NT2/D1 (cell line): ENCODE results near the gene ZNF138.

Experiments used
- DNase-seq: peaks from one replicate; pipeline ENCODE4 v3.0.0-alpha.2; 2011; ENCODE audit warnings: low read depth, low spot score
- H3K27me3 ChIP-seq: 2 replicates; pipeline ENCODE4 v1.6.0; 2011; ENCODE audit warnings: mild to moderate bottlenecking; ENCODE audit not compliant: insufficient read length, insufficient read depth
- H3K36me3 ChIP-seq: 2 replicates; pipeline ENCODE4 v1.6.1; 2011; ENCODE audit warnings: mild to moderate bottlenecking, low read length, mixed read lengths; ENCODE audit not compliant: insufficient read depth, insufficient read length
- H3K4me1 ChIP-seq: 2 replicates; pipeline ENCODE4 v1.5.1; 2011; ENCODE audit not compliant: insufficient read depth, insufficient read length
- H3K4me3 ChIP-seq: 2 replicates; pipeline ENCODE4 v1.5.1; 2011; ENCODE audit warnings: low read depth; ENCODE audit not compliant: insufficient read length
- H3K9ac ChIP-seq: 2 replicates; pipeline ENCODE4 v1.6.0; 2011; ENCODE audit warnings: low read depth; ENCODE audit not compliant: insufficient read length
- H3K9me3 ChIP-seq: 2 replicates; pipeline ENCODE4 v1.5.1; 2011; ENCODE audit warnings: mild to moderate bottlenecking, low read length; ENCODE audit not compliant: insufficient read depth
- SUZ12 ChIP-seq: IDR thresholded peaks from 2 replicates; pipeline ENCODE4 v1.6.1; 2011; ENCODE audit not compliant: insufficient read length, insufficient read depth; ENCODE audit errors: extremely low read depth
- YY1 ChIP-seq: IDR thresholded peaks from 2 replicates; pipeline ENCODE4 v1.6.1; 2011; ENCODE audit not compliant: insufficient read length, insufficient read depth
- ZNF274 ChIP-seq: IDR thresholded peaks from 2 replicates; pipeline ENCODE4 v1.6.1; 2011; ENCODE audit warnings: mild to moderate bottlenecking, low read depth, low read length

Gene ZNF138

GRCh38 chr7:64863969-64864368 is 69.7 kb downstream of the ZNF138 start:
- no peaks in the 10 kb centered on the region for H3K9me3 ChIP-seq

DNA sequence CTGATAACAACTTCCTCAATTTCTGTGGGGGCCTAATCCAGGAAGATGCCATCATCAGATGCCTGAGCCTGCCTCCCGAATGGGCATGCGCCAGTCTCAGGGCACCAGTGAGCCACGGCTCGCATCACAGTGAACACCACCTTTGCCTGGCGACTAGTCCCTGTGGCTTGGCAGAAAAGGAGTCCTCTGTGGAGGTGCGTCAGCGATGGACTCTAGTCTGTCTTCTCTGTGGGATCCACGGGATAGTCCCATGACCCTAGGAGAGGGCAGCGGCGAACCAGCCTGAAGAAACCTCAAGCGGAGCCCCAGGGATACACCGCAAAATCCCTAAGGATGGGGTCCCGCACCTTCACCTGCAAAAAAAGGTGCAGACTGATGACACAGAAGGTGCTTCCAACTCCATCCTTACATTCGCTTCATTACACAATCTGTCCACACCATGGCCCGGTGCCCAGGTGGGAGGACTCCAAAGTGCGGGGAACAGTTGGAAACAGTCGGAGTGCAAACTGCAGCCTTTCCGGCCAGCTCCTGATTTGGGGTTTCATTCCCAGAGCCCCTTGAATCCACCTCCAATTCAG is 73.7 kb downstream of the ZNF138 start:
- no peak overlapping the region for H3K4me3 ChIP-seq
- no peaks in the 10 kb centered on the region for H3K4me1 ChIP-seq
- H3K27me3 ChIP-seq: no peaks in the 10 kb centered on the region
- no peaks in the 10 kb centered on the region for H3K36me3 ChIP-seq
- no peak overlapping the region for H3K9ac ChIP-seq
- H3K9me3 ChIP-seq: peaks cover 6% of the 10 kb centered on the region; the same call in 1 of the 2 replicates
- no peak for TF ChIP-seq YY1
- TF ChIP-seq ZNF274: no peak
- no peak for TF ChIP-seq SUZ12
- no peak for DNase-seq

More at GRCh38 chr7:64863969-64864368, 69.7 kb downstream of the ZNF138 start:
- Histone ChIP-seq H3K27me3 (no peaks in the 10 kb centered on the region), H3K4me1 (no peaks in the 10 kb centered on the region), H3K36me3 (no peaks in the 10 kb centered on the region), H3K4me3 (no peak overlapping the region), H3K9ac (no peak overlapping the region)
- no peak for DNase-seq
- TF ChIP-seq YY1 (no peak), ZNF274 (no peak), SUZ12 (no peak)

- Histone ChIP-seq H3K4me3 (no peak overlapping the region), H3K36me3 (no peaks in the 10 kb centered on the region), H3K4me1 (no peaks in the 10 kb centered on the region), H3K9me3 (peaks cover 6% of the 10 kb centered on the region; the same call in 1 of the 2 replicates), H3K9ac (no peak overlapping the region), H3K27me3 (no peaks in the 10 kb centered on the region)
- no peak for DNase-seq
- no peak for TF ChIP-seq YY1
Measured at GRCh38 chr7:64868499-64868898, 74.3 kb downstream of the ZNF138 start.

DNA sequence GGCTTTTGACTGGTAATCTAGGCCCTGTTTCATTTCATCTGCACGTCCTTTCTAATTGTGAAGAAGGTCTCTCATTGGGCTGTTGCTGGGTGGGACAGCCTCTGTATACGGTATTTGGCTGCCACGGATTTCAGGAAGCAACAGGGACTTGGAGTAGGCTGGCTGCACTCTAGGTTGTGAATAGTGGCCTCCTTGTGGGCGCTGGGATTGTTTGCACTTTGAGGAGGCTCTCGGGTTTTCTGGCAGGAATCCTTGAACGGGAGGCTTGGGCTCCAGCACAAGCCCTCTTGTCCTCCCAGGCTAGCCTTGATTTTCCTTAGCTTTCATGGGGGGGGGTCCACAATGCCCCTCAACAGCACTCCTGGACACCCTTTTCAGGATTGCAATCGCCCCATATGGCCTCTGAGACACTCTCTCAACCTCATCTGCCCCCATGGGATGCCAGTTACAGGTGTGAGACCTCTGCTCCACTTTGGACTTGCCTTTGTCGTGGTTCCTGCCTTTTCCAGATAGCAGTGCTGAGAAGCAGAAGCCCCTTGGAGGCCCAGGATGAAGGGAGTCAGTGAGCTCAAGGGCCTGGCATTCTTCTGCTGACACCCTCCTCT is 75.0 kb downstream of the ZNF138 start:
- DNase-seq: no peak

GRCh38 chr7:64869912-64870562 is 75.8 kb downstream of the ZNF138 start:
- Histone ChIP-seq H3K9ac (no peak overlapping the region), H3K27me3 (no peaks in the 10 kb centered on the region), H3K4me1 (no peaks in the 10 kb centered on the region), H3K9me3 (peaks cover 9% of the 10 kb centered on the region; the same call in 1 of the 2 replicates), H3K36me3 (no peaks in the 10 kb centered on the region), H3K4me3 (no peak overlapping the region)
- DNase-seq: no peak
- TF ChIP-seq YY1: no peak
- no peak for TF ChIP-seq ZNF274
- no peak for TF ChIP-seq SUZ12

More for the DNA sequence above, 75.0 kb downstream of the ZNF138 start:
- no peak overlapping the region for H3K4me3 ChIP-seq
- H3K36me3 ChIP-seq: no peaks in the 10 kb centered on the region
- no peak overlapping the region for H3K9ac ChIP-seq
- TF ChIP-seq YY1 (no peak), SUZ12 (no peak), ZNF274 (no peak)
- no peaks in the 10 kb centered on the region for H3K27me3 ChIP-seq
- H3K9me3 ChIP-seq: peaks cover 6% of the 10 kb centered on the region; the same call in 1 of the 2 replicates
- no peaks in the 10 kb centered on the region for H3K4me1 ChIP-seq

DNA sequence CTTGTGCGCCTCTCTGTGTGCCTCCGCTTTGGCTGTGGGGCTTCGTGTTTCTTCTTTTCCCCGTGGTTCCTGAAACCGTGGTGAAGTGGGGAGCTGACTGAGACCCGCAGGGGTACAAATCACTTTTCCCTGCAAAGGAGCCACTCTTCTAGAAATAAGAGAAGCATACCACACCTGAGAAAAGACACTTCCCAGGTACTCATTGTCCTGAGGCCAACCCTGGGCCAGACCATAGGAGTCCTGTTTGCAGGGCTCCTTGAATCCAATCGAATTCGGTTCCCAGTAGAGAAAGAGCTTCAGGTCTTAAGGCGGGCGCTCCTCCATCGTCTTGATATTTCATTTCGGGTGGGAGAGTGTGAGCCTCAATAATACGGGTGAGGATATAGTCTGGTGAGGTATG is 76.4 kb downstream of the ZNF138 start:
- Histone ChIP-seq H3K36me3 (no peaks in the 10 kb centered on the region), H3K9ac (no peak overlapping the region), H3K9me3 (peaks cover 11% of the 10 kb centered on the region; the same call in 1 of the 2 replicates), H3K4me3 (no peak overlapping the region), H3K4me1 (no peaks in the 10 kb centered on the region), H3K27me3 (peaks cover 2% of the 10 kb centered on the region)
- DNase-seq: no peak
- TF ChIP-seq ZNF274: no peak
- no peak for TF ChIP-seq SUZ12
- TF ChIP-seq YY1: no peak

DNA sequence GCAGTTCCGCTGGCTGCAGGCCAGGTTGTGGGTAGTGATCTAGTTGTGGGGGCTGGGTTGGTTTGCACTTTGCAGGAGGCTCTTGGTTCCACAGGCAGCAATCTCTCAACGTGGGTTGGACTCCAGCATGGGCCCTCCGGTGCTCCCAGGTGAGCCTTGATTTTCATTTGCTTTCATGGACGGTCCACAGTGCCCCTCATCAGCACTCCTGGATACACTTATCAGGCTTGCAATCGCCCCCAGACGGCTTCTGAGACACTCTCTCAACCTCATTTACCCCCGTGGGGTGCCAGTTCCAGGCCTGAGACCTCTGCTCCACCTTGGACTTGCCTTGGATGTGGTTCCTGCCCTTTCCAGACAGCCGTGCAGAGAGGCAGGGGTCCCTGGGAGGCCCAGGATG is 77.5 kb downstream of the ZNF138 start:
- TF ChIP-seq SUZ12 (no peak), YY1 (no peak), ZNF274 (no peak)
- H3K9me3 ChIP-seq: peaks cover 11% of the 10 kb centered on the region; the same call in 1 of the 2 replicates
- no peak overlapping the region for H3K4me3 ChIP-seq
- H3K4me1 ChIP-seq: no peaks in the 10 kb centered on the region
- H3K36me3 ChIP-seq: no peaks in the 10 kb centered on the region
- no peak for DNase-seq
- no peak overlapping the region for H3K9ac ChIP-seq
- H3K27me3 ChIP-seq: peaks cover 13% of the 10 kb centered on the region
